SK-N-MC (cell line): ENCODE measurements around the gene RND1.
"Not testable (repeated sequence)": the region's sequence is repeated elsewhere in the genome, so short reads cannot be mapped to it uniquely, and the experiment has no call there.

ENCODE experiments used
- DNase-seq: peaks from one replicate; pipeline ENCODE4 v3.0.0-alpha.2; 2011; ENCODE audit warnings: low read depth, low spot score
- H3K27ac ChIP-seq: fragments of 200-600 bp; sonication (generic); 2 replicates; pipeline ENCODE4 v1.5.1; 2016; ENCODE audit warnings: mixed run types
- H3K36me3 ChIP-seq: fragments of 200-600 bp; sonication (generic); 2 replicates; pipeline ENCODE4 v1.6.1; 2017; ENCODE audit warnings: antibody characterized with exemption, low read length, mixed read lengths; ENCODE audit not compliant: insufficient read depth
- H3K4me3 ChIP-seq: fragments of 200-600 bp; sonication (generic); 2 replicates; pipeline ENCODE4 v1.5.1; 2016
- H3K9ac ChIP-seq: fragments of 200-600 bp; sonication (generic); 2 replicates; pipeline ENCODE4 v1.8.0; 2017; ENCODE audit warnings: mixed run types, mixed read lengths; ENCODE audit not compliant: insufficient read length
- H3K9me3 ChIP-seq: fragments of 200-600 bp; sonication (generic); 2 replicates; pipeline ENCODE4 v1.6.1; 2017; ENCODE audit warnings: low read depth, mild to moderate bottlenecking, antibody characterized with exemption, low read length, moderate library complexity, mixed read lengths
- EZH2 ChIP-seq: fragments of 200-600 bp; sonication (generic); IDR thresholded peaks from one replicate; pipeline ENCODE4 v1.6.1; 2017; ENCODE audit warnings: antibody characterized with exemption
- FOXP2 ChIP-seq: optimal IDR thresholded peaks from 2 replicates; pipeline ENCODE3; 2011; ENCODE audit warnings: mild to moderate bottlenecking, moderate library complexity; ENCODE audit not compliant: insufficient read depth; ENCODE audit errors: extremely low read length, control extremely low read depth
- POLR2AphosphoS5 ChIP-seq: IDR thresholded peaks from 2 replicates; pipeline ENCODE4 v1.6.1; 2012; ENCODE audit warnings: mild to moderate bottlenecking, low read depth, low read length, borderline replicate concordance

Gene RND1

DNA sequence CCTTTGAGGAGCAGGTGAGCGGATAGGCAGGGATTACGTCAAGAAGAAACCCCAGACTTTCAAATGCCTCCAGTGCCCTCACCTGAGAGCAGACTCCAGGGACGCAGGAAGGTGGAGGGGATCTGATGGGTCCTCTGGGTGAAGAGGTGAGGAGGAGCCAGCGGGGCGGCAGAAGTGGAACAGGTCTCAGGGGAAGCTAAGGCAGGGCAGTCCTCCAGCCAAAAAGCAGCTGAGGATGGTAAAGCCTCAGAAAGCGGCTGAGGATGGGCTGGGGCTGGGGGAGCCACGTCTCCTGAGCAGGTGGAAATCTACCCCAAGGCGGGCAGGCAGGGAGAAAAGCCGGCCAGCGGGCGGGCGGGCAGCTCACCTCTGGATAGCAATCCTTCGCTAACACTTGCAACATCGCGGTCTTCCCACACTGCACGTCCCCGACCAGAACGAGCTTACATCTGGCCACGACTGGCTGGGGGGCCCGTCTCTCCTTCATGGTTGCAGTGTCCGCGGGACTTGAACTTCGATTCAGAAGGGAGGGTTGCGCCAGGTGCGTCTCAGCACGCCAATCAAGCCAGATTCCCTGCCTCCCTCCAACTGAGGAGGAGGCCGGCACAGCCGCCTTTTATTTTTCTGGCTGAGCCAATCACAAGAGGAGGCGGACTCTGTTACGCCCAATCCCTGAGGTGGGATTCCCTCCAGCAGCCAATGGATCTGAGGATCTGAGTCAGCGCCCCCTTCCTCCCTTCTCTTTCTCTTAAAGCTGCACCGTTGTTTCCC lies at the start of gene RND1:
Gene RND1 (minus strand): TSS at position 590 of the 771 bp plus-strand sequence. CDS start 103 bp downstream, at position 487.
- Histone ChIP-seq H3K9me3 (no peaks in the 10 kb centered on the region), H3K36me3 (no peaks in the 10 kb centered on the region), H3K4me3 (peak within 1 kb of the TSS; percentile 79), H3K9ac (no peak within 1 kb of the TSS), H3K27ac (no peak within 1 kb of the TSS)
- TF ChIP-seq EZH2 (no peak), FOXP2 (no peak), POLR2AphosphoS5 (peak; percentile 87)
- DNase-seq: peak; percentile 81

DNA sequence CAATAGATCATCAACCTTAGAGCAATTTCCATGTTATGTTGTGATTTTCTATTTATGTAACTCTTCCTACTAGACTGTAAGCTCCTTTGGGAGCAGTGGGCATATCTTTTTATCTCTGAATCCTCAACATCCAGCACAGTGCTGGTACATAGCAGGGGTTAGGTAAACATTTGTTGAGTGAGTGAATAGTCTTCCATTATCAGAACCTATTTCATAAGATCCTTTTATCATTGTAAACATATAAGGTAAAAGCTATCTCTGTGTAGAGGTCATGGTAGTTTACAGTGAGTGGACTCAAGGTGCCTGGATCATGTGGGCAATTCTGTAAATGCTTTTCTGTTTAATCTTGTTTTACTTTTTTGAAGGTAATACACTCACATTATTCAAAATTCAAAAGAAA lies 44.5 kb upstream of the RND1 start:
- DNase-seq: no peak
- no peaks in the 10 kb centered on the region for H3K36me3 ChIP-seq
- no peaks in the 10 kb centered on the region for H3K9me3 ChIP-seq
- TF ChIP-seq POLR2AphosphoS5 (no peak), FOXP2 (no peak), EZH2 (no peak)
- H3K4me3 ChIP-seq: no peak overlapping the region
- no peak overlapping the region for H3K9ac ChIP-seq
- H3K27ac ChIP-seq: no peak overlapping the region

DNA sequence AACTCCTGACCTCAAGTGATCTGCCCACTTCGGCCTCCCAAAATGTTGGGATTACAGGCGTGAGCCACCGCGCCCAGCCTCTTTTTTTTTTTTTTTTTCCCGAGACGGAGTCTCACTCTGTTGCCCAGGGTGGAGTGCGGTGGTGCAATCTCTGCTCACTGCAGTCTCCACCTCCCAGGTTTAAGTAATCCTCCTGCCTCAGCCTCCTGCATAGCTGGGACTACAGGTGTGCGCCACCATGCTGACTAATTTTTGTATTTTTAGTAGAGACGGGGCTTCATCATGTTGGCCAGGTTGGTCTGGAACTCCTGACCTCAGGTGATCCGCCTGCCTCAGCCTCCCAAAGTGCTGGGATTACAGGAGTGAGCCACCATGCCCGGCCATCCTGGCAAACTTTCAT lies 44.0 kb upstream of the RND1 start:
- not testable (repeated sequence) for DNase-seq, H3K9ac ChIP-seq, H3K36me3 ChIP-seq, H3K27ac ChIP-seq, H3K9me3 ChIP-seq, H3K4me3 ChIP-seq

DNA sequence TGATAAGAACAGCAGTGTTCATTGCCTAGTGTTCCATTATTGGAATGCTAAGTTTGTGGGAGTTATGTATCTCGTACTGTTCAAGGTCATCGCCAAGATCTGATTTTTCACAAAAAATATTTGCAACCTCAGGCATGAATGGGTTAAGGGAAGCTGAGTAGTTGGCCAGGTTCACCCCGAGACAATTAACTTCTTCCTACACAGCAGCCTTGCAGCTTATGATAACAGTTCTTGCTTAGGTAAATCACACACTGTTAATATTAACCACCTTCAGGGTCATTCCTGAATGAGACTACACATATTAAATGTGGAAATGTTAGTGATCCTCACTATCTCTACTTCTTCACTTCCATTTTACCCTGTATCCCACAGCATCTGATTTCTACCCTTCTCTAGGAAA lies 41.6 kb upstream of the RND1 start:
- Histone ChIP-seq H3K9me3 (no peaks in the 10 kb centered on the region), H3K4me3 (no peak overlapping the region), H3K9ac (no peak overlapping the region), H3K36me3 (no peaks in the 10 kb centered on the region), H3K27ac (no peak overlapping the region)
- no peak for DNase-seq
- TF ChIP-seq FOXP2 (no peak), EZH2 (no peak), POLR2AphosphoS5 (no peak)

DNA sequence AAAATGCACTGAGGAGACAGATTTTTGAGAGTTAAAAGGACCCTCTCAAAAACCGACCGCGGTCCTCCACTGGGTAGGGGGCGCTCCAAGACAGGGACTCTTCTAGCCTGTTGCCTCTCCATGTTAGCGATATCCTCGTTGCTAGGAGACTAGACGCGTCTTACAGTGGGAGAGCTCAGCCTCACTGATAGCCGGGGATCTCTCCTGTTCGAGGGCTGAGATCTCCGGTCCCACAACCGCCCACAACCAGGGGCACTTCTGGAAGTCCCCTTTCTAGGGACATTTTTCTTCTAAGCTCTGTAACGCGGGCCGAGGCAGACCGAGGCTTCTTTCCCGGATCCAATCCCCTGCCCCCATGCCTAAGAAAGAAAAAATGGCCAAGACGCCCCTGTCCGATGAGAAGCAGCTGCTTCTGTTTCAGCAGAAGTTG lies 38.3 kb upstream of the RND1 start:
- no peaks in the 10 kb centered on the region for H3K9me3 ChIP-seq
- peak overlapping the region; percentile 74 for H3K4me3 ChIP-seq
- TF ChIP-seq EZH2: no peak
- peak; percentile 63 for DNase-seq
- H3K27ac ChIP-seq: no peak overlapping the region
- H3K9ac ChIP-seq: no peak overlapping the region
- no peaks in the 10 kb centered on the region for H3K36me3 ChIP-seq

DNA sequence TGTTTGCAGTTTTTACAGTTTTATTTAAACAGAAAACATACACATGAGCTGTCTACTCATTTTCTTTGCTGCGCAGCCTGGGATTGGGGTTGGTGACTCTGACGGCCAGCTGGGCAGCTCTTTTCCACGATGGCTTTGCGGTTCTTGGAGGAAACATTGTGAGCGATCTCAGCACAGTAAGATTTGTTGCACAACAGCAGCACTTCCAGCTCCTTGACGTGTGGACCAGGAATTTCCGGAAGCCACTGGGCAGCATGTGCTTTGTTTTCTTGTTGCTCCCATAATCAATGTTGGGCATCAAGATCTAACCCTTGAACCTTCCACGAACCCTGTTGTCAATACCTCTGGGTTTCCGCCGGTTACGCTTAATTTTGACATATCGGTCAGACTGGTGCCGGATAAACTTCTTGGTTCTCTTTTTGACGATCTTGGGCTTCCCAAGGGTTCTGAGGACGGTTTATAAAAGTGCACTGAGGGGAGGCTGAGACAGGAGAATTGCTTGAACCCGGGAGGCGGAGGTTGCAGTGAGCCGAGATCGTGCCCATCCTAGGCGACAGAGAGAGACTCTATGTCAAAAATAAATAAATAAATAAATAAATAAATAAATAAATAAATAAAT lies 37.8 kb upstream of the RND1 start:
- Histone ChIP-seq H3K36me3 (no peaks in the 10 kb centered on the region), H3K9me3 (no peaks in the 10 kb centered on the region), H3K27ac (no peak overlapping the region), H3K9ac (no peak overlapping the region), H3K4me3 (no peak overlapping the region)
- DNase-seq: no peak
- TF ChIP-seq POLR2AphosphoS5 (no peak), EZH2 (no peak), FOXP2 (no peak)

DNA sequence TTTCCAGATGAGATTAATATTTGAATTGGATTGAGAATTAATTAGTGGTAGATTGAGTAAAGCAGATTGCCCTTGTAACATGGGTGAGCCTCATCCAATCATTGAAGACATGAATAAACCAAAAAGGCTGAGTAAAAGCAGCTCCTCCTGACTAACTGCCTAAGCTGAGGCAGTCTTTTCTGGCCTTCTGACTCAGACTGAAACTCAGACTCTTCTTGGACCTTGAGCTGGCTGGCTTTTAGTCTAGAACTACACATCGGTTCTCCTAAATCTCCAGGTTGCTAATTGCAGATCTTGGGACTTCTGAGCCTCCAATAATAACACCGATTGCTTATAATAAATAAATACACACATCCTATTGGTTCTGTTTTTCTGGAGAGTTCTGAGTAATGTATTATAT lies 35.6 kb upstream of the RND1 start:
- Histone ChIP-seq H3K36me3 (no peaks in the 10 kb centered on the region), H3K27ac (no peak overlapping the region), H3K4me3 (no peak overlapping the region), H3K9me3 (no peaks in the 10 kb centered on the region), H3K9ac (no peak overlapping the region)
- DNase-seq: no peak
- TF ChIP-seq EZH2 (no peak), FOXP2 (no peak), POLR2AphosphoS5 (no peak)

DNA sequence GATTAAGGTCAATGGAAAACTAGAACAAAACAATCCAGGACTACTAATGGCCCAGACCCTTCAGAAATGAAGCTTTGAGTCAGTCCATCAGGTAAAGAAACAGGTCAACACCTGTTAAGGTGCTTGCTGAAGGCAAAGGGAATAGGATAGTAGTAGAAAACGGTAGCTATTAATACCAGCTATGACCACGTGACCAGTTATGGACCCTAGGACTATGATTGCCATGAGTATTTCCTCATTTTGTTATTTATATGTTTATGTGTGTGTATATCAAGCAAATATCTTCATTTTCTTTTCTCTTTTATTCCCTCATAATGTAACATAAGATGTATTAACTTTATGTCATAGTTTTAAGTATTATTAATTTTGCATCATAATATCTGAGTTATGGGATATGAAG lies 34.0 kb upstream of the RND1 start:
- no peak overlapping the region for H3K4me3 ChIP-seq
- H3K9ac ChIP-seq: no peak overlapping the region
- DNase-seq: no peak
- H3K27ac ChIP-seq: no peak overlapping the region
- H3K9me3 ChIP-seq: no peaks in the 10 kb centered on the region
- no peak for TF ChIP-seq POLR2AphosphoS5
- TF ChIP-seq FOXP2: no peak
- no peak for TF ChIP-seq EZH2
- H3K36me3 ChIP-seq: no peaks in the 10 kb centered on the region

DNA sequence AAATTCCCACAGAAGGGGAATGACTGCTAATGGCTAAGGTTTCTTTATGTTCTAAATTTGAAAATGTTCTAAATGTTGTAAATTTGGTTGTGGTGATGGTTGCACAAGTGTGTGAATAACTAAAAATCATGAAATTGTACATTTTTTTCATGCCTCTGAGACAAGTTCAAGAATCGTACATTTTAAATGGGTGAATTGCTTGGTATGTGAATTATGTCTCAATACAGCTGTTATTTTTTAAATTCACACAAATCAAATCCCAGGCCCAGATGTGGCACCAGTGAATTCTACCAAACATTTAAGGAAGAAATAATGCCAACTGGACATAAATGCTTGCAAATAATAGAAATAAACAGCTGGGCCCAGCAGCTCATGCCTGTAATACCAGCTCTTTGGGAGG lies 28.6 kb upstream of the RND1 start:
- DNase-seq: no peak
- H3K36me3 ChIP-seq: no peaks in the 10 kb centered on the region
- no peaks in the 10 kb centered on the region for H3K9me3 ChIP-seq
- H3K27ac ChIP-seq: no peak overlapping the region
- no peak overlapping the region for H3K4me3 ChIP-seq
- no peak overlapping the region for H3K9ac ChIP-seq
- no peak for TF ChIP-seq FOXP2
- TF ChIP-seq EZH2: no peak
- no peak for TF ChIP-seq POLR2AphosphoS5
